Glomerular endothelial cell (primary cell): ENCODE data around the gene MEI1. TPM values are rescaled to one million over a fixed set of nuclear protein-coding genes. Genes with fewer than 3 reads are reported as not detected.
"Not testable (repeated sequence)": the region's sequence is repeated elsewhere in the genome, so short reads cannot be mapped to it uniquely, and the experiment has no call there.

ENCODE experiments used
- DNase-seq: peaks from one replicate; pipeline ENCODE4 v3.0.0-alpha.2; 2011; ENCODE audit warnings: low read depth, low spot score; ENCODE audit errors: extremely low read depth
- total RNA-seq: library from RNA; depleted of rRNA; stranded (reverse); fragments of >200 nt; gene quantifications from 2 replicates; pipeline ENCODE4 v1.2.3, GENCODE V29; 2015

The MEI1 gene
- total RNA-seq, 1 donor from 2014 or later, result 0.64 TPM

DNA sequence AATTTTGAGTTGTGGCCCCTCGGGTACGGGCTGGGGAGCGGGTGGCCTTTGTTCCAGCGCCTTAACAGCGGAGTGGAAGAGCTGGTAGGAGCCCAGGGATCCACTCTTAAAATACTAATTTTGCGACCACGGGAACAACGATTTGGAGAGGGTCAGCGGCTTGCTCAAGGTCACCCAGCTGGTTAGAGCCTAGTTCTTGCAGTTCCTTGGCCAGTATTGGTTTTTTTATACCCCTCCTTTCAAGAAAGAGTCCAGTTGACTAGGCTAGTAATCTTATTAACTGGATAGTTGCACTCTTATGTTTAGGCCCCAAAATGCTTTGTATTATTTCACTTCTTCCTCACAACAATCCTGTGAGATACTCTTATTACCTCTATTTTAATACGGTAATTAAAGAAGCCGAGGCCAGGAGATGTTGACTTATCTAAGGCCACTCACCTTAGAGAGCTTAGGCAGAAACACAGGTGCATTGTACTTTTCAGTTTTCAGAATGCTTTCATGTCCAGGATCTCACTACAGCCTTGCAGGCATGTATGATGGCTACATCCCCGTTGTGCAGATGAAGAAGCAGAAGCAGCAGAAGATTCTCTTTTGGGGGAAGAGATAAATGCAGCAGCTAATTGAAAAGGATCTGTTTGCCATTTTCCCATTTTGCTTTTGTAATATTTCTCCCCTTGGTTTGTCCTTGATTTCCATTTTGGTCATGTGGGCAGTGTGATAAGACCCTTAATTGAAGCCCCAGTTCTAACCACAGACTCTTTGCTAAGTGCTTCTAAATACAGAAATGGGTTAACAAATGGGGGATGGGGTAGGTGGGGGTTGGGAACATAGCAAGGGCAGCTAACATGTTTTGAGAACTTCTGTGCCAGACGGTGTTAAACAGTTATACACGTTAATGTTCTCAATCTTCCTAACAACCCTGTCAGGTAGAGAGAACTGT, 135.0 kb downstream of the MEI1 start:
- no peak for DNase-seq

DNA sequence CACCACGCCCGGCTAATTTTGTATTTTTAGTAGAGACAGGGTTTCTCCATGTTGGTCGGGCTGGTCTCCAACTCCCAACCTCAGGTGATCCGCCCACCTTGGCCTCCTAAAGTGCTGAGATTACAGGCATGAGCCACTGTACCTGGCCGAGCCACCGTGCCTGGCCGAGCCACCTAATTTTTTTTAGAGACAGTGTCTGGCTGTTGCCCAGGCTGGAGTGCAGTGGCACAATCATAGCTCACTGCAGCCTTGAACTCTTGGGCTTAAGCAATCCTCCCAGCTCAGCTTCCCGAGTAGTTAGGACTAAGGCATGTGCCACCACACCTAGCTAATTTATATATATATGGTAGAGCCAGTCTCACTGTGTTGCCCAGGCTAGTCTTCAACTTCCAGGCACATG, 136.2 kb downstream of the MEI1 start:
- not testable (repeated sequence) for DNase-seq

DNA sequence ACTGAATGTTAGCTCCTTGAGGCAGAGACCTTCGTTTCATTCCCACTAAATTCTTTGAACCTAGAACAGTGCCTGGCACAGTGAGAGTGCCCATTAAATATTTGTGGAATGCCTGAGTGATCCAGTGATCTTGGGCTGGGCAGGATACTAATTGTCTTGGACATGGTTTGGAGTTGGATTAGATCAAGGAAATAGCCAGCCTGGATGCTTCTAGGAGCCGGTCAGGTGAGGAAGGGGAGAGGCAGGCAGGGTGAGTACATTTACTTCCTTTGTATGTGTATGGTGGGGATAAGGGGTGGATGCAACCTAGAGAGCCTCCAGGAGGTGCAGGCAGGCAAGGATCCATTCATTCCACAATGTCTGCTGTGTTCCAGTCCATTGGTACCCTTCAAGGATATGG, 137.2 kb downstream of the MEI1 start:
- DNase-seq, result no peak

DNA sequence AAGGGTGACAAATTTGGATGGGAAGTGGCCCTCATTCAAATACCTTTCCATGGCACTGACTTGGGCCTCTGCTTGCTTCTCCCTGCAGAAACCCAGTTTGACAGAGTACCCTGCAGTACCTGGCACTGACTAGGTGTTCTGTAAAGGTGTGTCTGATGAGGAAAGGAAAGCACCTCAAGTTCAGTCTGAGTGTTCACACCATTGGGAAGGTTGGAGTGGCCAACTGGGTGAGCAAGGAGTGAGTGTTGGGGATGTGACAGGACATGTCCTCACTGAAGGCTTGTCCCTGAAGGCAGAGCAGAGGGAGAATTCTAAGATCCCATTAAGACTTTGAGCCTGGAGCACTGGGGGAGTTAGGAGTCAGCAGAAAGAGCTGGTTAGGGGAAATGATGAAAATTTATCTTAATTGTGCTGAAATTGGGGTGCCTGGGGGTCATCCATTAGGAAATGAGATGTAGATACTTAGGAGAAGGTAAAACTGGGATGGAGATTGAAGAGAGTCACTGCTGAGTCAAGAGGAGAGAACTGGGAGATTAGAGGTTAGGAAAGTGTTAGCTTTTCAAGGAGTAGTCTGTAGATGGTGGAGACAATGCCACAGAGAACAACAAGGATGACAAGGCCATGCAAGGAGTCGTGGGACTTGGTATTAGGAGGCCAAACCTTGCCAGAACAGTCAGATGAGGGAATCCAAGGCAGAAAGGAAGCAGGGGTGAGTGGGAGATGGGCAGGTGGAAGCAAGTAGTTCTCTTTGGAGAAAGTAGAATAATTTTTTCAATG, 139.7 kb downstream of the MEI1 start:
- no peak for DNase-seq

DNA sequence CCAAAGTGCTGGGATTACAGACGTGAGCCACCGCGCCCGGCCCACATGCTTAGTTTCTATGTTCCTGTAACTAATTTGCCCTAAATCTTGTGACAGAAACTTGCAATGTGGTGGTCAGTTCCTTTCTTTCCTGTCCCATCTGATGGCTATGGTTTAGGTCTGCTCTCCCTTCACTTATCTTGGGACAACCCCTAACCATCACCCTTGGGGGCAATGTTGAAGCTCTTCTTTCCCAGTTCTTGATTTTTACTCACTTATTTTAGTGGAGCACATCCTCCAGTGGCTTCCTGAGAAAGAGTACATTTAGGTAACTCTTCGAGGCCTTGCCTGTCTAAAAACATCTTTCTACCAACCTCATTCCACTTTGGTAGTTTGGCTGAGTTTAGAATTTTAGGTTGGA, 140.9 kb downstream of the MEI1 start:
- no peak for DNase-seq

DNA sequence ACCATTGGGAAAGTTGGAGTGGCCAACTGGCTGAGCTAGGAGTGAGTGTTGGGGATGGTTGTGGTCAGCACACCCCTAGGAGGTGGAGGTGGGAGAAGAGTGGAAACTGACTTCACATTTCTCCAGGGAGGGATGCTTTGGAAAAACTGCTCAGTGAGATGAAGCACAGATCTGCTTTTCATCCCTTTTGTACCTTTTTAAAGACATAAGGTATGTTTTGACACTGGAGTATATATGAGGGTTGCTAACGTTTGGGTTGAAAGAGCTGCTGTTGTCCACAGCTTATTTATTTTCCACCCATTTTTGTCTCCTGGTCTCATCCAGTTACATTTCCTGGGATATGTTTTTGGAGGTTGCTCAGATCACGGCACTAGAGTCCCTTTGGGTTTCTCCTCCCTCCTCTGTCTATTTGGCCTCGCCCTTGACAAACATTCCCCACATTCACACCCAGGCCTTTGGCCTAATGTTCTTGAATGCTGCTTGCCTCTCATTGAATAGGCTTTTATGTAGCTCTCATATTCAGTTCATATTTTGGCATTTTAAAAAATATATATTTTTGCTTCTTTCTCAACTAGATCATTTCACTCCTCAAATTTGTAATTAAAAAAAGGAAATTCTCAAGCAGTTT, 141.9 kb downstream of the MEI1 start:
- DNase-seq, result no peak

DNA sequence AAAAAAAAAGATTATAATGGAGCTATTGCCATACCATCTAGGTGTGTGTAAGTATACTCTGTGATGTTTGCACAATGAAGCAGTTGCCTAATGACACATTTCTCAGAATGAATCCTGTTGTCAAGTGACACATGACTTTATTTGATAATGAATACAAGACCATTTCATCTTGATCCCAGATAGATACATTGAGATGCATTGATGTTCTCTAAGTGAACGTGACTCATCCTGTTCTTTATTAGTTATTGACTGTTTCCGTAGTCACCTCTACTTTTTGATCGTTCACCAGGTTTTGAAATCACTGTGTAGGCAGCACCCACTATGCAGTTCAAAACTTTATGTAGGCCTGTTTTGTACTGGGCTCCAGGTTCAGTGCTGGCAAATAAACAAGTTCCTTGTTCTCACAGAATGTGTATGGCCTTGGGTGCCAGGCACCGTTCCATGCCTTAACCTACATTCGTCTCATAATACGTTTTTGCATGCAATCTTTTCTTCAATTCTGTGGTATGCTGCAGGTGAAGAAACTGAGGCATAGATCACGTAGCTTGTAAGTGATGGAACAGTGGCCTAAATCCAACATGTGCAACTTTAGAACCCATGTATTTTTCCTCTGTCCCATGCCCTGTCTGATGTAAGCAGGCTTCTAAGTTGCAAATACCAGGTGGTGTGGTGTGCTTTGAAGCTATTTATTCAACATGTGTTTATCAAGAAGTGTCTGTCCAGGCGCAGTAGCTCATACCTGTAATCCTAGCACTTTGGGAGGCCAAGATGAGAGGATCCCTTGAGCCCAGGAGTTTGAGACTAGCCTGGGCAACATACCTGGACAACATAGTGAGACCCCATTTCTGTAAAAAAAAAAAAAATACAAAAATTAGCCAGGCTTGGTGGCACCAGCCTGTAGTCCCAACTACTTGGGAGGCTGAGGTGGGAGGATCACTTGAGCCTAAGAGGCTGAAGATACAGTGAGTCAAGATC, 144.0 kb downstream of the MEI1 start:
- no peak for DNase-seq

DNA sequence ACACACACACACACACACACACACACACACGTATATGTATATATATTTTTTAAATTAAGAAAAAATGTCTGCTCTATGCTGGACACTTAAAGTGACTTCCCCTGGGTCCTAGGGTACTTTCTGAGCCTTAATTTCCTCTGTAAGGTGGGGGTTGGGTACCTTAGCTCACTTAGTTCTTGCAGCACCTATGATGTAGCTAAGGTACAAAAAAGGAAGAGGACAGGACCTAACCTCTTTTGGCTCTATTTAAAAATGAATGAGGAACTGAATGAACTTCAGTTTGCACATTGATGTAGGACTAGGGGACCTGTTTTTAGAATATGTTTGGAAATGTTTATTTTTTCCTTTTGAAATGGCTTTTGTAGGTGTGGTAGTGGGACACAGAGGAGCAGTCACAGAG, 144.7 kb downstream of the MEI1 start:
- DNase-seq, result no peak

DNA sequence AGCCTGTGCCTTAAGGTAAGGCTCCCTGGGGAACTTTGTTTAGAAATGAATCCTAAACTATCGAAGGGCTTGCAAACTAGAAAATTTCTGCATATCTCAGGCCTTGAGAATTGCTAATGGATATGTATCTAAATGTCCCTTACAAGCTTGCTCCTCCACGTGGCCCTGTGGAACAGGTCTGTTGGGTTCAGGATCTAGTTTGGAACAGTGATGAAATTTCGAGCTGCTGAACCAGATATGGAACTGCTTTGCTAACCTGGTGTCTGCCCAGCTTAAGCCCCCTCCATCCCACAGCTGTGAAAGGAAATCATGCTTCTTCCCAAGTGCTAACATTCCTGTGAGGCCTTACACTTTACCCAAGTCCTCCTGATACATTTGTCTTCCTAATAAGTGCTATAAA, 145.2 kb downstream of the MEI1 start:
- no peak for DNase-seq

DNA sequence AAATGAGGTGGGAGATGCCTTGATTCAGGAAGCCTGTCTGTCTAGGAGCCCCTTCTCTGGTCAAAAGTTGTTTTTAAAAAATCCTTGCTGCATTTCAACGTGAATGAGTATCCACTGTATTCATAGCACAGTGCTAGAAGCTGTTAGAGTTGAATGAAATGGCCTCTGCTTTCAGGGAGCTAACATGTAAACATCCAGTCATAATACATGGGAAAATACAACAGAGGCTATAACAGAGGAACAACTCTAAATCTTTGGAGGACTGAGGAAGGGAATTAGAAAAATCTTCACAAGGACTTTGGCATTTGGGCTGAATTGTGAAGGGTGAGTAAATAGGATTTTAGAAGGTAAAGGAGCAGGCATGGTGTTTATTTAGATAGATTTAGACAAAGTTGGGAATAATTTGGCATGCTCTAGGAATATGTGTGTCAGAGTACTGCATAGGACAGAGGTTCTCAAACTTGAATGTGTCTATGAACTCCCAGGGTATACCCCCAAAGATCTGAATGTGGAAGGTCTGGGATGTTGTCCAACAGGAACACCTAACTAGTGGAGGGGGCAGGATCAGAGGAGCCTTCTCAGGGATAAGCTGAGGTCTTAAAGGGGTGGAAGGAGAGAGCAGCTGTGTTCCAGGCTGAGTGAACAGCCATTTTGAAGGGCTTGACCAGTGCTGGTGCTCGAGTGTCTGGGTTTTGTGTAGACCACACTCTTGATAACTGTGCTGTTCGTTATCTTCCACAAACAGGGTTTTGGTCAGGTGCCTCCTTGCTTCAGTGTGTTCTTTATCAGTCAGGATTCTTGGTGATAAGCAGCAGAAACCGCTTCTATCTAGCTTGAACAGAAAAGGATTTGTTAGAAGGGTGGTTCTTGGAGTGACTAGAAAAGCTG, 146.3 kb downstream of the MEI1 start:
- DNase-seq, result no peak

DNA sequence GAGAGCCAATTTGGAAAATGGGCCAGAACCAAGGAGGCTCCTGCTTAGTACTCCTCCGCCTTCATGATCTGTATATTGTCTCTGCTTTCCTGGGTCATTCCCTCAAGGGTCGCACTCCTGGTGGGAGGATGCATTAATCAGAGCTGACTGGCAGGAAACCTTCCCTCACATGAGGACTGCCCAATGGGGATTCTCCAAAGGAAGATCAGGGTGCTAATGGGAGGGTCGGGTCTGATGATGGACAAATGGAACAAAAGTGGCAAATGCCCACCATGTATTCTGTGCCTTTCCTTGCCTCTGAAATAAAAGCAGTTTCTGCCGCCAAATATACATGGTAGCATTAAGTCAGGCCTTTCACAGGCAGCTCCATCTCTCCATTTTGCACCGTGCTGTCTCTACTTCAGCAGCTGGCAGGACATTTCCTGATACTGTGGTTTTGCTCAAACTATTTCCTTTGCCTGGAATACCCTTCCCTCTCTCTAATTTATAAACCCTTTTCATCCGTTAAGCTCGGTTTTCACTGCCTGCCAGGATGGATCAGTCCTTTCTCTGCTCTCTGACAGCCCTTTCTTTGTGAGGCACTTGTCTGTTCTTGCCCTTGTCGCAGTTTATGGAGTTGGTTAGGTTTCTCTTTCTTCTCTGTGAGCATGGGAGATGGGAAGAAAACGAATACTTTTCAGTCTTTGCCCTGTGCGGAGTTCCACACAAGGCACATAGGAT, 147.1 kb downstream of the MEI1 start:
- DNase-seq, result no peak

DNA sequence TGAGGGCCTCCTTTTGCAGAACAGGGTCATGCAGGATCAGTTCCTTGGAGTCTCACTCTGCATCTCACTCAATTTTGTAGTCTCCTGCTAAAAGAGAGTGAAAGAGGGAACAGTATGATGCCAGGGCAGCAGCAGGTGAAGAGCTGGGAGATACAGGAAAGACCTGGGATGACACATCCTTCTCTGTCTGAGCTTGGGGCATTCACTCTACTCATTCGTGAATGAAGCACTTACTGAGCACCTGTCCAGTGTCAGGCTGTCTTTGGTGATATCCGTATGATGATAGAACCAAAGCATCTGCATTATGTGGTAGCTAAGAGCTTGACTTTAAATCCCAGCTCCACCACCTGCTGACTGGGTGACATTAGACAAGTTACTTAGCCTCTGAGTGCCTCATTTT, 148.0 kb downstream of the MEI1 start:
- DNase-seq, result no peak

DNA sequence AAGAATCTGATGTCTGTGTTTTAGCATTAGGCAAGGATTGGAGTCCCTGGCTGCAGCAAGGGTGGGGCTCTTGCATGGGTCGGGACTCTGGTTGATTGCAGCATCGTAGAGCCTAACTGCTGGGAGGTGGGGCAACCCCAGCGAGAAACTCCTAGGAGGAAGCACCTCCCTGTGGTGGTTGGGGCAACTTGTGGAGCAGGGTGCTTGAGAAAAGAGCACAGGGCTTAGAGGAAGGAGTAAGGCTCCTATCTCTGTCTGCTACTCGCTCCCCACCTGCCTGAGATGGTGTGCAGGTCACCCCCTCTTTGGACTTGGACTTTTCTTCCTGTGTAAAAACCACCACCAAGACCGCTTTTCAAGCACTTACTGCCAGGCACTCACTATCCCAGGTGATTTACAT, 149.2 kb downstream of the MEI1 start:
- DNase-seq, result no peak

Other genes starting within 250 kb of the MEI1 start
- 26.1 and 43.8 TPM in 2 replicates for gene PHF5A, start 230.8 kb upstream of the MEI1 start, total RNA-seq
- 84.3 and 87.2 TPM in 2 replicates for gene ACO2, start 230.4 kb upstream of the MEI1 start, total RNA-seq
- gene POLR3H, start 155.0 kb upstream of the MEI1 start, total RNA-seq, result 9.8 and 18.1 TPM in 2 replicates
- gene CSDC2, start 138.5 kb upstream of the MEI1 start, total RNA-seq, result 0.41 TPM in 1 of 2 replicates, not detected in the other
- 17.7 and 18.9 TPM in 2 replicates for gene PMM1, start 109.7 kb upstream of the MEI1 start, total RNA-seq
- 59.6 and 77.9 TPM in 2 replicates for gene DESI1, start 78.5 kb upstream of the MEI1 start, total RNA-seq
- 251 and 256 TPM in 2 replicates for gene XRCC6, start 78.2 kb upstream of the MEI1 start, total RNA-seq
- gene SNU13, start 10.6 kb upstream of the MEI1 start, total RNA-seq, result 122 and 123 TPM in 2 replicates
- 4.6 and 5.2 TPM in 2 replicates for gene CCDC134, start 101.2 kb downstream of the MEI1 start, total RNA-seq
- 78.9 and 100 TPM in 2 replicates for gene SREBF2, start 133.6 kb downstream of the MEI1 start, total RNA-seq
- not detected in 2 replicates for gene SHISA8, start 215.6 kb downstream of the MEI1 start, total RNA-seq
- not detected in 2 replicates for gene TNFRSF13C, start 227.3 kb downstream of the MEI1 start, total RNA-seq
- gene CENPM, start 247.6 kb downstream of the MEI1 start, total RNA-seq, result 10.2 and 10.4 TPM in 2 replicates